ENCODE results near the gene ABCC8. TPM values are rescaled to one million over a fixed set of nuclear protein-coding genes. Genes with fewer than 3 reads are reported as not detected.
A peak's percentile ranks its signal among the peaks of the same experiment; 100 is the strongest.

The ABCC8 gene
- total and polyA plus RNA-seq, 9 of the 15 experiments (the other 6 are each of a cell fraction or from before 2014, with no cell fraction given), result not detected

DNA sequence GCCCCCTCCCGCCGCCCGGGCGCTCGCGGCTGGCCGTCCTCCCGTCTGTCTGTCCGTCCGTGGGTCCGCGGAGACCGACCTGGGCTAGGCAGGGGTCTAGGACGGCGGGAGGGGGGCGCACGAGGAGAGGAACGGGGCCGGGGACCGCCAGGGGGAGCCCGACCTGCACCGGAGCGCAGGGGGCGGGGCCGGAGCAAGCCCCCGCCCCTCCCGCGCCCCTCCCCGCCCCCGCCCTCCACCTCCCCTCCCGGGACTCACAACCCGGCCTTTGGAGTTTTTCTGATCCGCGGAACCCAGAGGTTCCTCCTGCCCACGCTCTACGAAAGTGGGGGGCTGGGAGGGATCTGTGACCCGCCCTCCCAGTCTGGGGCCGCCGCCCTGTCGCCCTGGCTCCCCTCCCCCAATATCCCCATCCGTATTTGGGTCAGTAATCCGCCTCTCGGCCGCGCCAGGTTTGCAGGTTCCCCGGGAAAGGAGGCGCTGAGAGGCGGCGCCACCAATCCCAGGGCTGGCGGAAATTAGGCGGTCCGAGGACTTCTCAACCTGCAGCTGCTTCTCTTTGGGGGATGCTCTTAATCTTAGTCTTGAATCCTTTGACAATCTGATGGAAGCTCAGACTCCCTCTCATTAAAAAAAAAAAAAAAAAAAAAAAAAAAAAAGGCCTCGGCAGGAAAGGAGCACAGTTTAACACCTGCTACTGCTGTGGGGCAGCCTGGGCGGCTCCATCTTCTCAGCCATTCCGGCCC, 87.3 kb downstream of the ABCC8 start (continued):
- TF ChIP-seq, protein P1, sequence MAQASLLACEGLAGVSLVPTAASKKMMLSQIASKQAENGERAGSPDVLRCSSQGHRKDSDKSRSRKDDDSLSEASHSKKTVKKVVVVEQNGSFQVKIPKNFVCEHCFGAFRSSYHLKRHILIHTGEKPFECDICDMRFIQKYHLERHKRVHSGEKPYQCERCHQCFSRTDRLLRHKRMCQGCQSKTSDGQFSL (CRISPR knock-in tag; IDR thresholded peaks at IDR 0.05), result 0 out of 2 replicates have a peak, but pooled peaks have one; percentile 44
- TF ChIP-seq, protein P1 (tag; IDR thresholded peaks at IDR 0.05), result no peak
- TF ChIP-seq DPF2 (IDR thresholded peaks at IDR 0.05) (0 out of 2 replicates have a peak, but pooled peaks have one; percentile 28), ZZZ3 (IDR thresholded peaks at IDR 0.05) (no peak), NONO (IDR thresholded peaks at IDR 0.05; ENCODE audit: low read depth in 2 of 2, low read length in 1 of 2) (peak in 1 of 2 experiments; percentile 70; a peak in 1 of 4 replicates), FOXM1 (IDR thresholded peaks at IDR 0.05; ENCODE audit: low read depth) (peak; percentile 56; the same call in 1 of the 2 replicates), FOXM1 (CRISPR knock-in tag; IDR thresholded peaks at IDR 0.05; ENCODE audit: low read depth) (no peak), EGR1 (conservative IDR thresholded peaks at IDR 0.05) (peak; percentile 62), L3MBTL2 (IDR thresholded peaks at IDR 0.05) (0 out of 2 replicates have a peak, but pooled peaks have one; percentile 23), ZNF3 (CRISPR knock-in tag; IDR thresholded peaks at IDR 0.05) (no peak), MYC (IDR thresholded peaks at IDR 0.05; ENCODE audit: low read depth, low read length) (peak; percentile 51; the same call in 1 of the 2 replicates), MYC (CRISPR knock-in tag; IDR thresholded peaks at IDR 0.05; ENCODE audit: borderline replicate concordance, low read depth) (no peak), RBM14 (IDR thresholded peaks at IDR 0.05; ENCODE audit: borderline replicate concordance, insufficient read depth, low read depth, low read length) (no peak), MED1 (CRISPR knock-in tag; IDR thresholded peaks at IDR 0.05; ENCODE audit: borderline replicate concordance) (no peak)
- TF ChIP-seq, protein P2, sequence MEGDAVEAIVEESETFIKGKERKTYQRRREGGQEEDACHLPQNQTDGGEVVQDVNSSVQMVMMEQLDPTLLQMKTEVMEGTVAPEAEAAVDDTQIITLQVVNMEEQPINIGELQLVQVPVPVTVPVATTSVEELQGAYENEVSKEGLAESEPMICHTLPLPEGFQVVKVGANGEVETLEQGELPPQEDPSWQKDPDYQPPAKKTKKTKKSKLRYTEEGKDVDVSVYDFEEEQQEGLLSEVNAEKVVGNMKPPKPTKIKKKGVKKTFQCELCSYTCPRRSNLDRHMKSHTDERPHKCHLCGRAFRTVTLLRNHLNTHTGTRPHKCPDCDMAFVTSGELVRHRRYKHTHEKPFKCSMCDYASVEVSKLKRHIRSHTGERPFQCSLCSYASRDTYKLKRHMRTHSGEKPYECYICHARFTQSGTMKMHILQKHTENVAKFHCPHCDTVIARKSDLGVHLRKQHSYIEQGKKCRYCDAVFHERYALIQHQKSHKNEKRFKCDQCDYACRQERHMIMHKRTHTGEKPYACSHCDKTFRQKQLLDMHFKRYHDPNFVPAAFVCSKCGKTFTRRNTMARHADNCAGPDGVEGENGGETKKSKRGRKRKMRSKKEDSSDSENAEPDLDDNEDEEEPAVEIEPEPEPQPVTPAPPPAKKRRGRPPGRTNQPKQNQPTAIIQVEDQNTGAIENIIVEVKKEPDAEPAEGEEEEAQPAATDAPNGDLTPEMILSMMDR (IDR thresholded peaks at IDR 0.05 in 2 of 3, conservative IDR thresholded peaks at IDR 0.05 in 1 of 3; ENCODE audit: insufficient read depth in 2 of 3, low read depth in 1 of 3, low read length in 3 of 3), result peak; percentile 38 to 80 (median 63); a peak in 5 of 6 replicates
- TF ChIP-seq, protein P3, sequence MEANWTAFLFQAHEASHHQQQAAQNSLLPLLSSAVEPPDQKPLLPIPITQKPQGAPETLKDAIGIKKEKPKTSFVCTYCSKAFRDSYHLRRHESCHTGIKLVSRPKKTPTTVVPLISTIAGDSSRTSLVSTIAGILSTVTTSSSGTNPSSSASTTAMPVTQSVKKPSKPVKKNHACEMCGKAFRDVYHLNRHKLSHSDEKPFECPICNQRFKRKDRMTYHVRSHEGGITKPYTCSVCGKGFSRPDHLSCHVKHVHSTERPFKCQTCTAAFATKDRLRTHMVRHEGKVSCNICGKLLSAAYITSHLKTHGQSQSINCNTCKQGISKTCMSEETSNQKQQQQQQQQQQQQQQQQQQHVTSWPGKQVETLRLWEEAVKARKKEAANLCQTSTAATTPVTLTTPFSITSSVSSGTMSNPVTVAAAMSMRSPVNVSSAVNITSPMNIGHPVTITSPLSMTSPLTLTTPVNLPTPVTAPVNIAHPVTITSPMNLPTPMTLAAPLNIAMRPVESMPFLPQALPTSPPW (CRISPR knock-in tag; IDR thresholded peaks at IDR 0.05), result peak; percentile 98
- TF ChIP-seq, protein P4, sequence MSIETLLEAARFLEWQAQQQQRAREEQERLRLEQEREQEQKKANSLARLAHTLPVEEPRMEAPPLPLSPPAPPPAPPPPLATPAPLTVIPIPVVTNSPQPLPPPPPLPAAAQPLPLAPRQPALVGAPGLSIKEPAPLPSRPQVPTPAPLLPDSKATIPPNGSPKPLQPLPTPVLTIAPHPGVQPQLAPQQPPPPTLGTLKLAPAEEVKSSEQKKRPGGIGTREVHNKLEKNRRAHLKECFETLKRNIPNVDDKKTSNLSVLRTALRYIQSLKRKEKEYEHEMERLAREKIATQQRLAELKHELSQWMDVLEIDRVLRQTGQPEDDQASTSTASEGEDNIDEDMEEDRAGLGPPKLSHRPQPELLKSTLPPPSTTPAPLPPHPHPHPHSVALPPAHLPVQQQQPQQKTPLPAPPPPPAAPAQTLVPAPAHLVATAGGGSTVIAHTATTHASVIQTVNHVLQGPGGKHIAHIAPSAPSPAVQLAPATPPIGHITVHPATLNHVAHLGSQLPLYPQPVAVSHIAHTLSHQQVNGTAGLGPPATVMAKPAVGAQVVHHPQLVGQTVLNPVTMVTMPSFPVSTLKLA (conservative IDR thresholded peaks at IDR 0.05), result peak in 1 of 2 experiments; percentile 32; a peak in 1 of 4 replicates
